OCI-LY7 (cell line): ENCODE measurements around the gene ERP27. TPM values are rescaled to one million over a fixed set of nuclear protein-coding genes. Genes with fewer than 3 reads are reported as not detected.

Experiments used
- BruUV-seq: library from RNA; stranded (reverse); fragments of 400-500 nt; replicated peaks from 2 replicates; lab custom pipeline; 2021; lab: Mats Ljungman, UMichigan
- CTCF ChIA-PET: fragments of 300-600 bp; sonication (Branson Sonifier 250); formaldehyde crosslinking; loops from one replicate; lab custom pipeline; 2022; ENCODE audit warnings: antibody characterized with exemption; ENCODE audit not compliant: unreplicated experiment; lab: Charles Lee
- POLR2A ChIA-PET: fragments of 300-600 bp; sonication (Branson Sonifier 250); formaldehyde crosslinking; loops from one replicate; lab custom pipeline; 2022; ENCODE audit warnings: antibody characterized with exemption; lab: Charles Lee
- DNase-seq: peaks from one replicate; pipeline ENCODE4 v3.0.0-alpha.2; 2015; ENCODE audit warnings: low spot score
- H2AFZ ChIP-seq: fragments of 200-600 bp; sonication (generic), shearing (Covaris generic); 2 replicates; pipeline ENCODE4 v1.6.1; 2014; ENCODE audit warnings: mild to moderate bottlenecking, antibody characterized with exemption, low read length, moderate library complexity
- H3K27ac ChIP-seq: fragments of 200-600 bp; sonication (generic); 2 replicates; pipeline ENCODE4 v1.5.1; 2014; ENCODE audit warnings: mixed run types, low read depth, mild to moderate bottlenecking, moderate library complexity, low read length, inconsistent platforms; ENCODE audit not compliant: poor library complexity, severe bottlenecking
- H3K36me3 ChIP-seq: fragments of 200-600 bp; sonication (generic); 2 replicates; pipeline ENCODE4 v1.6.1; 2014; ENCODE audit warnings: mild to moderate bottlenecking, antibody characterized with exemption, low read length, moderate library complexity, mixed read lengths; ENCODE audit not compliant: insufficient read depth
- H3K4me1 ChIP-seq: fragments of 200-600 bp; sonication (generic); 2 replicates; pipeline ENCODE4 v1.5.1; 2014; ENCODE audit warnings: mild to moderate bottlenecking, low read length; ENCODE audit not compliant: insufficient read depth, poor library complexity, severe bottlenecking
- H3K4me2 ChIP-seq: fragments of 200-600 bp; sonication (generic); 2 replicates; pipeline ENCODE4 v1.6.1; 2014; ENCODE audit warnings: mild to moderate bottlenecking, low read length
- H3K4me3 ChIP-seq: fragments of 200-600 bp; sonication (generic); 2 replicates; pipeline ENCODE4 v1.5.1; 2014; ENCODE audit warnings: mild to moderate bottlenecking, low read depth, low read length; ENCODE audit not compliant: poor library complexity, severe bottlenecking
- H3K79me2 ChIP-seq: fragments of 200-600 bp; sonication (generic); 2 replicates; pipeline ENCODE4 v1.6.1; 2016; ENCODE audit warnings: low read depth, mild to moderate bottlenecking, low read length, moderate library complexity, mixed read lengths; ENCODE audit not compliant: insufficient read depth
- H3K9me2 ChIP-seq: fragments of 200-600 bp; sonication (generic); 2 replicates; pipeline ENCODE4 v1.6.1; 2016; ENCODE audit warnings: mild to moderate bottlenecking, low read length, mixed read lengths; ENCODE audit not compliant: insufficient read depth
- H3K9me3 ChIP-seq: fragments of 200-600 bp; sonication (generic); 2 replicates; pipeline ENCODE4 v1.6.1; 2014; ENCODE audit warnings: mild to moderate bottlenecking, mixed run types, low read length, mixed read lengths
- H4K20me1 ChIP-seq: fragments of 200-600 bp; sonication (generic); 2 replicates; pipeline ENCODE4 v1.6.1; 2014; ENCODE audit warnings: mild to moderate bottlenecking, antibody characterized with exemption, low read length, moderate library complexity, mixed read lengths; ENCODE audit not compliant: insufficient read depth
- CTCF ChIP-seq: fragments of 200-600 bp; sonication (generic); conservative IDR thresholded peaks from 2 replicates; pipeline ENCODE4 v1.5.1; 2014; ENCODE audit warnings: mild to moderate bottlenecking, antibody characterized with exemption, low read length, moderate library complexity, mixed read lengths
- EZH2phosphoT487 ChIP-seq: fragments of 200-600 bp; sonication (generic); IDR thresholded peaks from 2 replicates; pipeline ENCODE4 v1.6.1; 2018; ENCODE audit warnings: low read depth, borderline replicate concordance, mild to moderate bottlenecking, mixed run types, antibody characterized with exemption, low read length, moderate library complexity, mixed read lengths
- intact Hi-C: fragments of 100-400 bp; cut with micrococcal nuclease; formaldehyde crosslinking; loops from one replicate; pipeline ENCODE4 v1.10.0; 2022; ENCODE audit not compliant: unreplicated experiment
- total RNA-seq, 2 experiments: library from RNA; depleted of rRNA in 1 of 2; stranded (reverse); fragments of >200 nt in 1 of 2; shearing (Covaris generic) in 1 of 2; gene quantifications; 2 replicates each; pipeline ENCODE4 v1.2.3, GENCODE V29; 2014 to 2022

Gene ERP27
- total RNA-seq, 2 experiments from 2014 or later, result 1.7 to 1.9 TPM

- H3K9me3 ChIP-seq, result no peaks in the 10 kb centered on the region
- H3K27ac ChIP-seq, result no peak overlapping the region
- intact Hi-C loops, result loop anchor here (5.0 kb wide), 1 partner anchor 44 kb away; the partner anchor contains the start of gene MGP
- no peak for DNase-seq
- CTCF ChIA-PET, result no interaction called here
- no peak overlapping the region for H3K4me3 ChIP-seq
- H3K4me2 ChIP-seq, result no peak overlapping the region
- H4K20me1 ChIP-seq, result no peaks in the 10 kb centered on the region
- H3K9me2 ChIP-seq, result no peaks in the 10 kb centered on the region
- peaks cover 21% of the 10 kb centered on the region for H3K36me3 ChIP-seq
- H3K4me1 ChIP-seq, result peaks cover 5% of the 10 kb centered on the region
- no TSS peak for BruUV-seq
- TF ChIP-seq EZH2phosphoT487 (no peak), CTCF (no peak)
- no peaks in the 10 kb centered on the region for H3K79me2 ChIP-seq
- POLR2A ChIA-PET, result interaction anchor here (0.5 to 0.8 kb wide), 2 partner anchors 40 to 154 kb away, joined by 3 to 7 read pairs; no protein-coding TSS in a partner anchor
- H2AFZ ChIP-seq, result no peak overlapping the region
Measured at GRCh38 chr12:14931359-14931758, 7.0 kb downstream of the ERP27 start.

GRCh38 chr12:14930299-14930698, 8.0 kb downstream of the ERP27 start:
- H3K9me3 ChIP-seq, result no peaks in the 10 kb centered on the region
- DNase-seq, result no peak
- H3K36me3 ChIP-seq, result peaks cover 19% of the 10 kb centered on the region
- no peak overlapping the region for H3K4me3 ChIP-seq
- H4K20me1 ChIP-seq, result no peaks in the 10 kb centered on the region
- intact Hi-C loops, result loop anchor here (5.0 kb wide), 1 partner anchor 43 kb away; the partner anchor contains the start of gene MGP
- CTCF ChIA-PET, result no interaction called here
- no peak overlapping the region for H3K4me2 ChIP-seq
- no TSS peak for BruUV-seq
- no peak overlapping the region for H2AFZ ChIP-seq
- H3K9me2 ChIP-seq, result no peaks in the 10 kb centered on the region
- peaks cover 5% of the 10 kb centered on the region for H3K4me1 ChIP-seq
- POLR2A ChIA-PET, result interaction anchor here (0.6 to 1.4 kb wide), 3 partner anchors 19 to 601 kb away, joined by 3 to 5 read pairs (median 5); no protein-coding TSS in a partner anchor
- H3K27ac ChIP-seq, result no peak overlapping the region
- no peaks in the 10 kb centered on the region for H3K79me2 ChIP-seq
- TF ChIP-seq CTCF (no peak), EZH2phosphoT487 (no peak)

- ChIA-PET CTCF (no interaction called here), POLR2A (interaction anchor here (0.7 to 1.2 kb wide), 3 partner anchors 9 to 71 kb away, joined by 3 to 4 read pairs (median 3); no protein-coding TSS in a partner anchor)
- Histone ChIP-seq H3K79me2 (no peaks in the 10 kb centered on the region), H3K9me3 (no peaks in the 10 kb centered on the region), H4K20me1 (no peaks in the 10 kb centered on the region), H3K4me3 (no peak overlapping the region), H3K27ac (no peak overlapping the region), H3K4me1 (peaks cover 5% of the 10 kb centered on the region), H3K9me2 (no peaks in the 10 kb centered on the region), H2AFZ (no peak overlapping the region), H3K36me3 (peaks cover 13% of the 10 kb centered on the region), H3K4me2 (no peak overlapping the region)
- no TSS peak for BruUV-seq
- TF ChIP-seq EZH2phosphoT487, result no peak
- intact Hi-C loops, result no loop called here
- no peak for DNase-seq
Measured at GRCh38 chr12:14928931-14929330, 9.4 kb downstream of the ERP27 start.
